ENCODE measurements around the gene HDX. TPM values are rescaled to one million over a fixed set of nuclear protein-coding genes. Genes with fewer than 3 reads are reported as not detected.

The HDX gene, protein sequence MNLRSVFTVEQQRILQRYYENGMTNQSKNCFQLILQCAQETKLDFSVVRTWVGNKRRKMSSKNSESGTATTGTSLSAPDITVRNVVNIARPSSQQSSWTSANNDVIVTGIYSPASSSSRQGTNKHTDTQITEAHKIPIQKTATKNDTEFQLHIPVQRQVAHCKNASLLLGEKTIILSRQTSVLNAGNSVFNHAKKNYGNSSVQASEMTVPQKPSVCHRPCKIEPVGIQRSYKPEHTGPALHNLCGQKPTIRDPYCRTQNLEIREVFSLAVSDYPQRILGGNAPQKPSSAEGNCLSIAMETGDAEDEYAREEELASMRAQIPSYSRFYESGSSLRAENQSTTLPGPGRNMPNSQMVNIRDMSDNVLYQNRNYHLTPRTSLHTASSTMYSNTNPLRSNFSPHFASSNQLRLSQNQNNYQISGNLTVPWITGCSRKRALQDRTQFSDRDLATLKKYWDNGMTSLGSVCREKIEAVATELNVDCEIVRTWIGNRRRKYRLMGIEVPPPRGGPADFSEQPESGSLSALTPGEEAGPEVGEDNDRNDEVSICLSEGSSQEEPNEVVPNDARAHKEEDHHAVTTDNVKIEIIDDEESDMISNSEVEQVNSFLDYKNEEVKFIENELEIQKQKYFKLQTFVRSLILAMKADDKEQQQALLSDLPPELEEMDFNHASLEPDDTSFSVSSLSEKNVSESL
- total RNA-seq, result 0.66 and 2.1 TPM in 2 replicates

DNA sequence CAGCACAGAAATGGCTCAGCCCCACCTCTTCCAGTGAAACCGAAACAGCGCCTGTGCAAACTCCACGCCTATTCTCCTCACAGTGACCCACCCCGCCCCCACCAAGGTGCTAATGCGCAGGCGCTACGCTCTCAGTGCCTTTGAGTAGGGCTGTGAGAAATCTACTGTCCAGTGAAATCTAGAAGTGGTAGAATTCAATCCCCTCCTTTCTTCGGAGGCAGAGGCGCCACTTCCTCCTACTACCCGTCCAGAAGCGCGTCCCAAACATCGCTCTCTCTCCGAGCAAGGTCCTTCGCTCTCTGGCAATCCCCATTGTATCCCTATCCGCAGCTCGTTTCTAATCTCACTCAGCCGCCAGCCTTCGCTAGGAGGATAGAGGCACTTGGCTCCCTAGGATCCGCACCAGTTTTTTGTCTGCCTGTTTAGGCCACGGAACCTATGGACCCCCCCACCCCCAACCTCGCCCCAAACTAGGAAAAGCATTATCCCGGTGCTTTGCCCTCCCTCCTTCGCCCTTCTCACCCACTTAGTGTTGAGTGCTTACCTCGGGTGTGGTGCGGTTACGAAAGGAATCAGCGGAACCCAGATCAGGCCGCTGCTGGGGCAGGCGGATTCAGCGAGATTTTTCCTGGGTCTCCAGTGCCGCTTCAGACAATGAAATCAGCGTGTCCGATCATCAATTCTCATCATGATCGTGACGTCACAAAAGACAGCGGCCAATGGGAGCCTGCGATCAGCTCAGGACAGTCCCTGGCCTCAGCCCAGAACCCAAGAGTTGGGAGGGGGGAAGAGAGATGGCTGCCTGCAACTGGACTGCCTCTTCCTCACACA lies at the start of gene HDX:
Gene HDX, minus strand, starts transcription at position 656 of the 831 bp plus-strand sequence. CDS start 27,056 bp downstream, outside the sequence.

Small RNAs within 50 kb of the gene (small RNA-seq; reads per million reads assigned to genes)
- gene AL450471.1 (ENCODE audit: low replicate concordance), result not detected

Data from placental pericyte (primary cell).